Measurements from ENCODE around the gene RELT. TPM values are rescaled to one million over a fixed set of nuclear protein-coding genes. Genes with fewer than 3 reads are reported as not detected.

Gene RELT
- total RNA-seq, 1 donor from 2014 or later = 6.8 TPM

GRCh38 chr11:73375830-73376159, 404 bp upstream of the RELT start:
- DNase-seq (ENCODE audit: low read depth, low spot score) = no peak

DNA sequence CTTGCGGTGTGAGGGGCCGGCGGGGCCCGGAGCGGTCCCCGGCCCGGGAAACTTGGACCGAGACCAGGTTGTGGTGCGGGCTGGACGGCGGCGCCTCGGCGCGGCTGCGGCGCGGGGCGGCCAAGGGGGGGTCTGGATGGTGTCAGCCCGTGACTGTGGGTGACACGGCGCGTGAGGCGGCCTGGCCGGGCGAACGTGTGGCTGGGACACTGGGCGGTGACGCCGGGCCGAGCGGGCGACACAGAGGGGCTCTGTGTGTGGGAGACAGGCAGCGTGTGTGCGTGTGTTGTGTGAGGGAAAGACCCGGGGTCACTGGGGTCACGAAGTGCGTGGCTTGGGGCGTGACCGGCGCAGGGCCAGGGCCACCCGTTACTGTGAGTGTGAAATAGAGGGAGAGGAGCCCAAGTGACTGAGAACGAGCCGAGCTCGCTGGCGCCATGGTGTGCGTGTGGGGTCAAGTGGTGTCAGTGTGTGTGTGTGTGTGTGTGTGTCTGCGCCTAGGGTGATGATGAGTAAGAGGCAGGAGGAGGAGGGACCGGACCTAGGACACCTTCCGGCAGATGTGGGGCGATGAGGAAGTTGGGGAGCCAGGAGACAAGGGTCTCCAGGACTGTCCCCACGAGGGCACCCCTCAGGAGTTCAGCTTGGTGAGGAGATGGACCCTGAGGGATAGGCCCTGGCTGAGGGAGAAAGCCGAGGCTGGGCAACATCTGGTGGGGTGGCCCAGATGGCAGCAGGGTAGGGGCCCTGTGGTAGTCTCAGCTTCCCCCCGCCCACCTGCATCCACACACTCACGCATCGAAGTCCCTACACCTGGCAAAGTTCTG, 817 bp downstream of the RELT start:
- peak; percentile 32 for DNase-seq (ENCODE audit: low read depth, low spot score)

GRCh38 chr11:73379189-73379880, 3.1 kb downstream of the RELT start:
- no peak for DNase-seq (ENCODE audit: low read depth, low spot score)

DNA sequence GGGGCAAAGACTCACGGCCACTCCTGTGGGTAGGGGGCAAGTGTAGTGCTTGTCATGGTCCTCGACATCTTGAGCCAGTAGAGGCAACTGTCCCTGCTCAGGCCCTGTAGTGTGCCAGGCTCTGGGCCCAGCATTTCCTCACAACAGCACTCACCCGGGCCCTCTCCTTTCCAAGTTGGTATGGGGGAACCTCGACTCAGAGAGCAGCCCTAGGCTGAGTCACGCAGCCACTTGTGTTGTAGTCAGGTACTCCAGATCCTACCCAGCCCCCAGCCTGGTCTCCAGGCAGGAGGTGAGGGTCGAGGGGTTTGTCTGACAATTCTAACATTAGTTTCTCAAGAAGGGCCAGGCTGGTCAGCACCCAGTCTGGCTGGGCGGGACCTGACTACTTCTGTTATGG, 4.1 kb downstream of the RELT start:
- no peak for DNase-seq (ENCODE audit: low read depth, low spot score)

GRCh38 chr11:73380897-73381410, 4.8 kb downstream of the RELT start:
- DNase-seq (ENCODE audit: low read depth, low spot score) = no peak

- no peak for DNase-seq (ENCODE audit: low read depth, low spot score)
These were observed 5.4 kb downstream of the RELT start for GRCh38 chr11:73381589-73381988.

DNA sequence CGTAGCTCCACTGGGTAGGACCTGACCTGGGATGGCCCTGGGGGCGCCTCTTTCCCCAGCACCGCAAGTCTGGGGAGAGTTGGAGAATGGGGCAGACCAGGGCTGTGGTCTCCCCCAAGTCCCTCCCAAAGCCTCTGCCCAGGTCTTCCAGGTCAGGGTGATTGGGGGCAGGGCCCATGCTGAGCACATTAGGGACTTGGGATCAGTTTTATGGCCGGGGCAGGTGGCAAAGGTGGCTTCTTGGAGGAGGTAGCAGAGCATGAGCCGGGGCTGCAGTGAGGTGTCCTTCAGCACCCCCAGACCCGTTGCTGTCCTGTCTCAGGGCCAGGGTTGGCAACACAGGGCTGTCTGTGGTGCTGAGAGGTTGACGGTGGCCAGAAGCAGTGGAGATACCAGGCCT, 6.0 kb downstream of the RELT start:
- DNase-seq (ENCODE audit: low read depth, low spot score) = no peak

GRCh38 chr11:73382747-73383146, 6.5 kb downstream of the RELT start:
- no peak for DNase-seq (ENCODE audit: low read depth, low spot score)

DNA sequence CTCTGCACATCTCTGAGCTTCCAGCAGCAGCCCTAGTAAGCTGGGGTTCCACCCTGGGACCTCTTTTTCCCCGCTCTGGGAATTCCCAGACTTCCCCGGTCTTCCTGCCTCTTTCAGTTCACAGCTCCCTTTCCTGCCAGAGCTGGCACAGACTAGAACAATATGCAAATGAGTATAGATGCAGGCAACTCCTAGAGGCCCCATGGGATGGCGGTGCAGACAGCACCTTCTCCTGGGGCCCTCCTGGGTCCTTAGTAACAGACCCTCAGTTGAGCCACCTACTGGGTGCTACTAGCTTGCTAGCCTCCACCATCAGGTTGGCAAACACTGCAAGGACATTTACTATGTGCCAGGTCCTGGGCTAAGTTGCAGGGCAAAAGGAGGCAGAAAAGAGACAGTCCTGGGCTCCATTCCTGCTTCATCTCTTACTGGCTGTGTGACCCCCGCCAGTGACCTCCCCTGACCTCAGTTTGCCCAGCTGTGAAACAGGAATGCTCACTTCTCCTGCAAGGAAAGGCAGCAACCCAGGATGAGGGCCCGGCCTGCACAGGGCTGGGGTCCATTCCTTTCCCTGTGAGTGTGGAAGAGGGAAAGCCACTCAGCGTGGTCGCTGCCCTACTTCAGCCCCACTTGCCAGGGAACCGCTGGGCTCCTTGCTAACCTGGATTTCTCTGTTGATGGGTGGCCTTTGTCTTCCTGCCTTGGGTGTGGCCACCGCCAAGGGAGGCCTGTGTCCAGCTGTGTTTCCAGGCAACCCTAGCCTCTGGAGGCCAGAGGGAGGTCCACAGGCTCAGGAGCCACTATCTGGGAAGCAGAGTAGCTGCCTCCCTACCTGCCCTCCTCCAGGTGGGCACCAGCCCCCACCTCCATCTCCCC, 7.3 kb downstream of the RELT start:
- DNase-seq (ENCODE audit: low read depth, low spot score) = peak; percentile 39

GRCh38 chr11:73384125-73384441, 7.9 kb downstream of the RELT start:
- no peak for DNase-seq (ENCODE audit: low read depth, low spot score)

DNA sequence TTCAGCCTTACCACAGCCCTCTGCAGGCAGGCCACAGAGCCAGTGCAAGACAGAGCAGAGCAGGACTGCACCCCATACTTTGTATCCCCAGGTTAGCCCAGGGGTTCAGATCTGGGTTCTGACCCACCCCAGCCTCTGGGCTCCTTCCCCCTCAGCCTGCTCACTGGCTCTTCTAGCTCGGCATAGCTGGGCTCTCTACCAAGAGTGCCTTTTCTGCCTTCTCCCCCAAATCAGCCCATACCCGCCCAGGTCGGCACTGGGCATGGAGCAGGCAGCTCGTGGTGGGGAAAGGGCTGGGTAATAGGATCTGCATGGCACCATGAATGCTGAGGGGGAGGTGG, 8.3 kb downstream of the RELT start:
- no peak for DNase-seq (ENCODE audit: low read depth, low spot score)

- DNase-seq (ENCODE audit: low read depth, low spot score) = no peak
These were observed 8.9 kb downstream of the RELT start for GRCh38 chr11:73384872-73385689.

- no peak for DNase-seq (ENCODE audit: low read depth, low spot score)
These were observed 9.8 kb downstream of the RELT start for GRCh38 chr11:73386016-73386415.

DNA sequence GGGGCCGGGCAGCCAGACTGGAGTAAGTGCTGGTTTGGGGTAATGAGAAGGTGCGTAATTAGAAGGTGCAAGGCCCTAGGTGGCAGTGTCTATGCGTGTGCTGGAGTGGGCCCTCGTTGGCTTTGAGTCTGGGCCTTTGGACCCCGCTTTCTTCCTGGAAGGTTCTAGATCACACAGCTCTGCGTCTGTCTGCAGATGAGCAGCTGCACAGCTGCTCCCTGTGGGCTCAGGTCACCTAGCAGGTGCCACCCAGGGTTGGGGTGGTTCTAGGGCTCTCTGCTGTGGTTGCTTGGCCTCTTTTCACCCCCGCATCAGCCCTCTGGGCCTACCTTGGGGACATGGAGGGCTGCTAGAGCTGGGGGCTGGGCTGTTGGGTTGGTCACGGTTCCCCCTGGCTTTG, 10.3 kb downstream of the RELT start:
- DNase-seq (ENCODE audit: low read depth, low spot score) = no peak

DNA sequence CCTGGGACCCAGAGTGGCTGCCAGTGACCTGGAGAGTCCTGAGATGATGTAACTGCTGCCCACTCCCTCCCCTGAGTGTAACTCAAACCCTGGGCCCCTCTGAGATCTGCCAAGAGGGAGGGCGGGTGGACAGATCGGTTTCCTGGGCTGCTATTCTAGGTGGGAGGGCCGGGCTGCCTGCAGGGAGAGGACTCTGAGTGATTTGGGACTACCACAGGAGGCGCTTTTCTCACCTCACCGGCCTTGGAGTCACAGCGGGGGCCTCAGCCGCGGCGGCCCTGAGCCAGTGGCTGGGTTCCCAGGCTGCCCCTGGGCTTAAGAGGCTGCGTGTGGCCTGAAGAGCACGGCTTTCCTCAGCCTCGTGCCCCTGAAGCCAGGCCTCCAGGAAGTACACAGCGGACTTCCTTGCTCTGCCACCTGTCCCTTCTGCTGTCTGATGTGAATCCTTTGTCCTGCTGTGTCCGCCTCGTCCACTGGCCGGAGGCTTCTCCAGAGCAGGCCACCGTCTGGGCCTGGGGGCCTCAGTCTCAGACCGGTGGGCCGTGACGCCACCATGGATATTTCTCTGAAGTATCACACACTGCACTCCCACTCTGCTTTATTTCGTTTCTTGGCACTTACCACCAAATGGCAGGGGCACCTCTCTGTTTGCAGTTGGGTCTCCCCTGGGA, 11.5 kb downstream of the RELT start:
- DNase-seq (ENCODE audit: low read depth, low spot score) = no peak

GRCh38 chr11:73388265-73389133, 12.3 kb downstream of the RELT start:
- no peak for DNase-seq (ENCODE audit: low read depth, low spot score)

DNA sequence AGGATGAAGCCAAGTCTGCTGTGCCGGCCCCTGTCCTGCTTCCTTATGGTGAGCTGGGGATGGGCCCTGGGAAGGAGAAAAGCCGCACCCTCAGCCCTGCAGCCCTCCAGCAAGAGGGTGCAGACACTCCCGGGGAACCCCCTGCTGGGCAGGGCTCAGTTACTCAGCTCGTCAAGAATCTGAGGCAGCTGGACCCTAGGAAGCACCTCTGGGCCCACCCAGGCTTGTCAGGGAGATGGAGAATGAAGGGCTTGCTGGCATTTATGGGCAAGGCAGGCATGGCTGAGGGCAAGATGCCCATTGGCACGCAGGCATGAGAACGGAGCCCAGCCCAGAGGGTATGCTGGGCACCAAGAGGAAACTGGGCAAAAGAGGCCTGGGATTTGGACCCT, 12.9 kb downstream of the RELT start:
- DNase-seq (ENCODE audit: low read depth, low spot score) = no peak

DNA sequence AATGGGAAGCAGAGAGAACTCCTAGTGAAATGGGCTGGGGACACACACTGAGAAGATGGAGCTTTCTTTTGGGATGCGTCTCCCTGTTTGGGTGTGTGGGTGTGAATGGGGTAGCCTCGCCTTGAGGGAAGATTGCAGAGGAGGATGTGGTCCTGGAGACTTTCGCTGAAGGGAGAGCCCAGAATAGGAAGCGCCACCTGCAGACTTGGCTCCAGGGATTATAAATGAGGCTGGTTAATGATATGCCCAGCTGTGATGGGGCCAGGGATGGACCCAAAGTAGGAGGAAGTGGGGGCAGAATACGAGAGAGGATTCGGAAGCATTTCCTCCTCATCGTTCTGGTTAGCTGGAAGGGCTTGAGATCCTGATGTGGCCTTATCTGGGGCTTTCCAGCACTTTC, 13.7 kb downstream of the RELT start:
- DNase-seq (ENCODE audit: low read depth, low spot score) = no peak

GRCh38 chr11:73390601-73391565, 14.7 kb downstream of the RELT start:
- DNase-seq (ENCODE audit: low read depth, low spot score) = no peak

Measured in pulmonary artery endothelial cell (primary cell).